H9 (cell line): ENCODE measurements around the gene ANTXRL. TPM values are rescaled to one million over a fixed set of nuclear protein-coding genes. Genes with fewer than 3 reads are reported as not detected.
A peak's percentile ranks its signal among the peaks of the same experiment; 100 is the strongest.
"Not testable (repeated sequence)": the region's sequence is repeated elsewhere in the genome, so short reads cannot be mapped to it uniquely, and the experiment has no call there.

Experiments
- DNase-seq: peaks from one replicate; pipeline ENCODE4 v3.0.0-alpha.2; 2017
- H2AFZ ChIP-seq: one replicate; pipeline ENCODE4 v1.6.1; 2013; ENCODE audit warnings: mild to moderate bottlenecking, low read length, control low read depth, moderate library complexity
- H2AK5ac ChIP-seq: 2 replicates; pipeline ENCODE4 v1.6.1; 2013; ENCODE audit warnings: low read length, control low read depth, mixed read lengths; ENCODE audit not compliant: insufficient read length
- H2BK120ac ChIP-seq: one replicate; pipeline ENCODE4 v1.6.1; 2013; ENCODE audit warnings: low read depth, mild to moderate bottlenecking, low read length, control low read depth, inconsistent platforms; ENCODE audit not compliant: poor library complexity, severe bottlenecking
- H2BK12ac ChIP-seq: 2 replicates; pipeline ENCODE4 v1.6.1; 2013; ENCODE audit warnings: low read length, control low read depth, mixed read lengths, low read depth; ENCODE audit not compliant: insufficient read length
- H2BK15ac ChIP-seq: 2 replicates; pipeline ENCODE4 v1.6.1; 2013; ENCODE audit warnings: low read depth, low read length, control low read depth
- H2BK20ac ChIP-seq: one replicate; pipeline ENCODE4 v1.6.1; 2013; ENCODE audit warnings: low read depth, mild to moderate bottlenecking, low read length, control low read depth, inconsistent platforms; ENCODE audit not compliant: poor library complexity, severe bottlenecking
- H2BK5ac ChIP-seq: 2 replicates; pipeline ENCODE4 v1.6.1; 2013; ENCODE audit warnings: low read length, control low read depth, mixed read lengths; ENCODE audit not compliant: insufficient read length
- H3K14ac ChIP-seq: 2 replicates; pipeline ENCODE4 v1.6.1; 2013; ENCODE audit warnings: low read length, control low read depth; ENCODE audit not compliant: insufficient read depth
- H3K18ac ChIP-seq: 2 replicates; pipeline ENCODE4 v1.6.1; 2013; ENCODE audit warnings: low read depth, mild to moderate bottlenecking, mixed read lengths, low read length, control low read depth; ENCODE audit not compliant: insufficient read length
- H3K23ac ChIP-seq: 2 replicates; pipeline ENCODE4 v1.6.1; 2013; ENCODE audit warnings: low read length, control low read depth, mixed read lengths, low read depth; ENCODE audit not compliant: insufficient read length
- H3K23me2 ChIP-seq: 2 replicates; pipeline ENCODE4 v1.6.1; 2013; ENCODE audit warnings: low read depth, mild to moderate bottlenecking, mixed read lengths, low read length, control low read depth; ENCODE audit not compliant: insufficient read length, poor library complexity, severe bottlenecking
- H3K27ac ChIP-seq: 2 replicates; pipeline ENCODE4 v1.5.1; 2013; ENCODE audit warnings: low read length, control low read depth, mixed read lengths, low read depth; ENCODE audit not compliant: insufficient read length
- H3K27me3 ChIP-seq: 2 replicates; pipeline ENCODE4 v1.6.1; 2013; ENCODE audit warnings: low read length, control low read depth, inconsistent platforms; ENCODE audit not compliant: insufficient read depth
- H3K4ac ChIP-seq: 2 replicates; pipeline ENCODE4 v1.6.1; 2013; ENCODE audit warnings: low read depth, mild to moderate bottlenecking, control low read depth, inconsistent platforms, low read length, moderate library complexity
- H3K4me1 ChIP-seq: 2 replicates; pipeline ENCODE4 v1.6.1; 2013; ENCODE audit warnings: low read length, control low read depth, inconsistent platforms; ENCODE audit not compliant: insufficient read depth
- H3K4me2 ChIP-seq: 2 replicates; pipeline ENCODE4 v1.6.1; 2013; ENCODE audit warnings: low read length, control low read depth, mixed read lengths; ENCODE audit not compliant: insufficient read length, insufficient read depth
- H3K56ac ChIP-seq: 2 replicates; pipeline ENCODE4 v1.6.1; 2013; ENCODE audit warnings: low read depth, mild to moderate bottlenecking, mixed read lengths, low read length, control low read depth; ENCODE audit not compliant: insufficient read length
- H3K79me1 ChIP-seq: 2 replicates; pipeline ENCODE4 v1.6.1; 2013; ENCODE audit warnings: low read depth, mild to moderate bottlenecking, moderate library complexity, low read length, control low read depth, inconsistent platforms; ENCODE audit not compliant: insufficient read depth, poor library complexity, severe bottlenecking
- H3K79me2 ChIP-seq: 2 replicates; pipeline ENCODE4 v1.6.1; 2013; ENCODE audit warnings: low read length, control low read depth, inconsistent platforms; ENCODE audit not compliant: insufficient read depth
- H3K9ac ChIP-seq: 2 replicates; pipeline ENCODE4 v1.6.1; 2013; ENCODE audit warnings: low read length, control low read depth, mixed read lengths; ENCODE audit not compliant: insufficient read length; ENCODE audit errors: extremely low read depth
- H3K9me3 ChIP-seq: one replicate; pipeline ENCODE4 v1.6.1; 2013; ENCODE audit warnings: low read depth, low read length, inconsistent platforms; ENCODE audit not compliant: control insufficient read depth
- H3T11ph ChIP-seq: one replicate; pipeline ENCODE4 v1.6.1; 2013; ENCODE audit warnings: mild to moderate bottlenecking, low read length, control low read depth, inconsistent platforms
- H4K20me1 ChIP-seq: one replicate; pipeline ENCODE4 v1.6.1; 2013; ENCODE audit not compliant: control insufficient read depth, insufficient read length, insufficient read depth
- H4K5ac ChIP-seq: 2 replicates; pipeline ENCODE4 v1.6.1; 2013; ENCODE audit warnings: low read depth, mild to moderate bottlenecking, mixed read lengths, low read length, control low read depth; ENCODE audit not compliant: insufficient read length
- H4K8ac ChIP-seq: replicated peaks from 2 replicates; pipeline ENCODE4 v1.6.1; 2013; ENCODE audit warnings: low read length, control low read depth, mixed read lengths, low read depth; ENCODE audit not compliant: insufficient read length
- H4K91ac ChIP-seq: 2 replicates; pipeline ENCODE4 v1.6.1; 2013; ENCODE audit warnings: low read depth, mild to moderate bottlenecking, moderate library complexity, mixed read lengths, low read length, control low read depth; ENCODE audit not compliant: insufficient read length
- H3K27ac Mint-ChIP-seq, 3 experiments: 2 replicates in 2 of 3; 3 replicates in 1 of 3; pipeline ENCODE4 v1.8.0; 2020 to 2021; ENCODE audit warnings: mixed read lengths in 3 of 3, mild to moderate bottlenecking in 1 of 3, moderate library complexity in 1 of 3
- H3K27me3 Mint-ChIP-seq: 2 replicates; pipeline ENCODE4 v1.8.0; 2021; ENCODE audit warnings: low read depth, mild to moderate bottlenecking, moderate library complexity, mixed read lengths
- H3K36me3 Mint-ChIP-seq, 3 experiments: 2 replicates in 2 of 3; 3 replicates in 1 of 3; pipeline ENCODE4 v1.8.0; 2020 to 2021; ENCODE audit warnings: low read depth in 3 of 3, mixed read lengths in 3 of 3; ENCODE audit not compliant: insufficient read depth in 1 of 3
- H3K4me1 Mint-ChIP-seq, 2 experiments: 2 replicates each; pipeline ENCODE4 v1.8.0; 2020; ENCODE audit warnings: mixed read lengths in 2 of 2
- H3K4me3 Mint-ChIP-seq, 2 experiments: 2 replicates in 1 of 2; 3 replicates in 1 of 2; pipeline ENCODE4 v1.8.0; 2020 to 2021; ENCODE audit warnings: mild to moderate bottlenecking in 2 of 2, mixed read lengths in 2 of 2, moderate library complexity in 1 of 2
- H3K9me3 Mint-ChIP-seq, 2 experiments: 2 replicates in 1 of 2; 3 replicates in 1 of 2; pipeline ENCODE4 v1.8.0; 2020; ENCODE audit warnings: mild to moderate bottlenecking in 2 of 2, mixed read lengths in 2 of 2, moderate library complexity in 1 of 2
- CTCF ChIP-seq: fragments of 200-600 bp; sonication (generic); conservative IDR thresholded peaks from 3 replicates; pipeline ENCODE4 v1.8.0; 2021; ENCODE audit warnings: antibody characterized with exemption, mild to moderate bottlenecking
- WGBS: extraction: QIAGEN DNeasy Blood & Tissue Kit; methylation state at CpG from one replicate; pipeline ENCODE4 v1.1.7; 2013; ENCODE audit warnings: missing lambda C conversion rate, low lambda C conversion rate, mixed read lengths; ENCODE audit not compliant: insufficient read length; ENCODE audit errors: extremely low coverage; 5-methylcytosine and 5-hydroxymethylcytosine counted together
- total RNA-seq: library from RNA; stranded (reverse); gene quantifications from 2 replicates; pipeline ENCODE4 v1.2.1, GENCODE V29; 2021

The ANTXRL gene
- total RNA-seq, 1 experiment from 2014 or later = not detected

DNA sequence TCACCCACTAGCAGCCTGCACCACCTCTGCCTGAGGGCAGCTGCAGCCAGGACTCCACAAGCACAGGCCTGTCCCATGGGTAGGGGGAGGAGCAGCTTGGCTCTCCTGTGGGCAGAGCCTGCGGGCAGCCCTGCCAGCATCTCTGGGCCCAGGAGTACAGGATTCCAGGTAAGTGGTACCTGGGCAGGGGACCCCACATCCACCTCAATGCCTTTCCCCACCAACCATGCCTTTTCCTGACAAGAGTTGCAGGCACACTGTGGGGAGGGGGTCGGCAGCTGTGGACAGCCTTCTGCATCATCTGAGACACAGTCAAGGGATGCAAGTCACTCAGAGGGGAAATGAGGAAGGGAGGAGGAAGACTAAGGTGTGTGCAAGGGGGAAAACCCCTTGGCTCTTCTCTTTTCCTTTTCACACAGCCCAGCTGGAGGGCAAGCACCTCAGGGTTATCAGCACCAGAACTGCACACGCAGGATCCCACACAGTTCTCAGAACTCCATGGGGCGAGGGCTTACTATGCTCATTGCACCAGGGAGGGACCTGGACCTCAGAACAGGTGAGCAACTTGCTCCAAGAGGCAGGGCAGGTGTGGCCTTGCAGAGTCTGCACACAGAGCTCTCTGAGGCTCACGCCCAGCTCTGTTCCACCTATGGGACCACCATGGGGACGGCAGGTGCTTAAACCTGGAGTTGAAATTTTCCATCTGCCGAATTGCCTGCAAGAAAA is 16.5 kb upstream of the ANTXRL start:
- H3K4me2 ChIP-seq = no peak overlapping the region
- no peak overlapping the region for H3K4ac ChIP-seq
- TF ChIP-seq CTCF = no peak
- H3K27ac ChIP-seq = no peak overlapping the region
- no peak overlapping the region for H2BK20ac ChIP-seq
- no peaks in the 10 kb centered on the region for H3K4me1 ChIP-seq
- H4K20me1 ChIP-seq = peaks cover 3% of the 10 kb centered on the region
- DNase-seq = peak; percentile 20
- H3K4me3 Mint-ChIP-seq = no peak overlapping the region
- H2BK5ac ChIP-seq = no peak overlapping the region
- H3K4me1 Mint-ChIP-seq = peaks cover 10% of the 10 kb centered on the region in 2 experiments
- no peak overlapping the region for H3T11ph ChIP-seq
- no peak overlapping the region for H3K27ac Mint-ChIP-seq
- H2BK12ac ChIP-seq = no peak overlapping the region
- H4K91ac ChIP-seq = no peak overlapping the region
- WGBS = no CpG with 5 or more reads among the region's 7 CpGs
- no peak overlapping the region for H2BK120ac ChIP-seq
- no peak overlapping the region for H2AFZ ChIP-seq
- no peak overlapping the region for H3K9ac ChIP-seq
- no peak overlapping the region for H3K18ac ChIP-seq
- H3K36me3 Mint-ChIP-seq = no peaks in the 10 kb centered on the region
- no peak overlapping the region for H2AK5ac ChIP-seq
- peaks cover 2% of the 10 kb centered on the region; the same call in 1 of the 2 replicates for H3K27me3 Mint-ChIP-seq
- no peak overlapping the region for H3K23ac ChIP-seq
- H4K5ac ChIP-seq = no peak overlapping the region
- H3K9me3 ChIP-seq = no peaks in the 10 kb centered on the region
- no peaks in the 10 kb centered on the region for H3K23me2 ChIP-seq
- H3K79me2 ChIP-seq = no peaks in the 10 kb centered on the region
- no peak overlapping the region for H3K56ac ChIP-seq
- no peak overlapping the region for H2BK15ac ChIP-seq
- no peaks in the 10 kb centered on the region; a peak in 1 of 5 replicates for H3K9me3 Mint-ChIP-seq
- no peaks in the 10 kb centered on the region for H3K79me1 ChIP-seq
- no peaks in the 10 kb centered on the region for H3K27me3 ChIP-seq
- H4K8ac ChIP-seq = no peak overlapping the region
- H3K14ac ChIP-seq = no peak overlapping the region

- not testable (repeated sequence) for H3K27me3 ChIP-seq, H4K5ac ChIP-seq, H3K27ac ChIP-seq, H3K4ac ChIP-seq, H2BK15ac ChIP-seq, H3K18ac ChIP-seq, H3K9me3 ChIP-seq, H2BK120ac ChIP-seq, H3K79me1 ChIP-seq, H3K36me3 Mint-ChIP-seq, H3K4me1 ChIP-seq, H2BK20ac ChIP-seq, DNase-seq, H3T11ph ChIP-seq, H3K27ac Mint-ChIP-seq, H3K27me3 Mint-ChIP-seq, H2AFZ ChIP-seq, H3K23ac ChIP-seq, H2BK12ac ChIP-seq, H3K14ac ChIP-seq, H3K56ac ChIP-seq, H3K79me2 ChIP-seq, H4K8ac ChIP-seq, H2BK5ac ChIP-seq, H3K23me2 ChIP-seq, H4K91ac ChIP-seq, H3K4me3 Mint-ChIP-seq, H4K20me1 ChIP-seq, H3K9ac ChIP-seq, H3K9me3 Mint-ChIP-seq, H3K4me2 ChIP-seq, H2AK5ac ChIP-seq
- WGBS = no CpG with 5 or more reads among the region's 7 CpGs
- peaks cover 10% of the 10 kb centered on the region in 2 experiments for H3K4me1 Mint-ChIP-seq
Measured at GRCh38 chr10:46270963-46271530, 15.8 kb upstream of the ANTXRL start.
